LNCaP clone FGC (cell line): ENCODE data around the gene RFTN1.

ENCODE experiments used
- DNase-seq: peaks from one replicate; pipeline ENCODE4 v3.0.0-alpha.2; 2011; ENCODE audit warnings: low read depth
- H3K4me3 ChIP-seq: 2 replicates; pipeline ENCODE4 v1.5.1; 2011; ENCODE audit warnings: mild to moderate bottlenecking, low read depth, low read length, control low read depth
- CTCF ChIP-seq: IDR thresholded peaks from 2 replicates; pipeline ENCODE4 v1.5.1; 2012; ENCODE audit warnings: mild to moderate bottlenecking; ENCODE audit not compliant: control insufficient read depth, insufficient read depth; ENCODE audit errors: extremely low read depth

Gene RFTN1

GRCh38 chr3:16529264-16529663 is 15.8 kb upstream of the RFTN1 start:
- DNase-seq: no peak
- no peak overlapping the region for H3K4me3 ChIP-seq
- no peak for TF ChIP-seq CTCF

- DNase-seq: no peak
- TF ChIP-seq CTCF: no peak
- no peak overlapping the region for H3K4me3 ChIP-seq
Observed at GRCh38 chr3:16528581-16528993, 15.1 kb upstream of the RFTN1 start.

GRCh38 chr3:16528106-16528505 is 14.6 kb upstream of the RFTN1 start:
- TF ChIP-seq CTCF: no peak
- DNase-seq: no peak
- H3K4me3 ChIP-seq: no peak overlapping the region

GRCh38 chr3:16524196-16524595 is 10.7 kb upstream of the RFTN1 start:
- no peak for DNase-seq
- H3K4me3 ChIP-seq: no peak overlapping the region
- TF ChIP-seq CTCF: no peak

GRCh38 chr3:16523778-16524177 is 10.3 kb upstream of the RFTN1 start:
- no peak overlapping the region for H3K4me3 ChIP-seq
- no peak for TF ChIP-seq CTCF
- no peak for DNase-seq

GRCh38 chr3:16522834-16523233 is 9.3 kb upstream of the RFTN1 start:
- no peak for TF ChIP-seq CTCF
- no peak overlapping the region for H3K4me3 ChIP-seq
- no peak for DNase-seq
